HG03558 (cell line): ENCODE measurements around the gene RHEB.
"Not testable (repeated sequence)": the region's sequence is repeated elsewhere in the genome, so short reads cannot be mapped to it uniquely, and the experiment has no call there.

Source experiments
- ATAC-seq: cut with Tn5 transposase; IDR thresholded peaks from one replicate; pipeline ENCODE4 v1.9.1; 2021; ENCODE audit warnings: moderate number of reproducible peaks; ENCODE audit not compliant: unreplicated experiment; ENCODE audit errors: extremely low read depth

The RHEB gene

DNA sequence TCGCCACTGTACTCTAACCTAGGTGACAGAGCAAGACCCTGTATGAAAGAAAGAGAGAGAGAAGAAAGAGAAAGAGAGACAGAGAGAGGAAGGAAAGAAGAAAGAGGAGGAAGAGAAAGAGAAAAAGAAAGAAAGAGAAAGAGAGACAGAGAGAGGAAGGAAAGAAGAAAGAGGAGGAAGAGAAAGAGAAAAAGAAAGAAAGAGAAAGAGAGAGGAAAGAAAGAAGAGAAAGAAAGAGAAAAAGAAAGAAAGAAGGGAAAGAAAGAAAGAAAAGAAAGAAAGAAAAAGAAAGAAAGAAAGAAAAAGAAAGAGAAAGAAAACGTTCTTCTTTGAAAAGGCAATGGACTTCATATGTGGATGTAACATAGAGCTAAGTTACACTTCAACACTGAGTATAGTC, 16.5 kb upstream of the RHEB start:
- ATAC-seq = not testable (repeated sequence)

DNA sequence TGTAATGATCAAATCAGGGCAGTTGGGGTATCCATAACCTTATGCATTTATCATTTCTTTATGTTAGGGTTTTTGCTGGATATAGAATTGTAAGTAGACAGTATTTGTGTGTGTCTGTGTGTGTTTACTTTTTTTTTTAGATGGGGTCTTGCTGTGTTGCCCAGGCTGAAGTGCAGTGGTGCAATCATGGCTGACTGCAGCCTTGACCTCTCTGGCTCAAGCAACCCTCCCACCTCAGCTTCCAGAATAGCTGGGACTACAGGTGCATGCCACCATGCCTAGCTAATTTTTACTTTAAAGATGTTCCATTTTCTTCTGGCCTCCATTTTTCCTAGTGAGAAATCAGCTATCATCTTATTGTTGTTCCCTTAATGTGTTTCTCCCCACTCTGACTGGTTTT, 10.1 kb upstream of the RHEB start:
- ATAC-seq = no peak

DNA sequence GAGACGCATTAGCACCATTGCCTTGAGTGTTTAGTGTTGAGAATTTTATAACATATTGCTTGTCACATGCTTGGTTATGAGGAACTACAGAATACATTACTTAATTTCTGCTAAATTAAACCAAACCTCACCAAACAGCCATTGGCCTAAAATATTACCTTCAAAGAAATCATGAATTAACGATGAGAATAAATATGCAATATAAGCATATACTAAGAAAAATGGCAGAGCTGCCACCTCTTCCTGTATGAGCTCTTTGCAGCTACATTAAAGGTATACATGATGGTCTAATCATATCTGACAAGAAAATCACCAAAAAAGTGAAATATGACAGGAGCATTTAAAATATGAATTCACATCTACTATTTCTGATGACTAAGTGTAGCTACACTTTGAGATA, 5.2 kb upstream of the RHEB start:
- ATAC-seq = no peak

DNA sequence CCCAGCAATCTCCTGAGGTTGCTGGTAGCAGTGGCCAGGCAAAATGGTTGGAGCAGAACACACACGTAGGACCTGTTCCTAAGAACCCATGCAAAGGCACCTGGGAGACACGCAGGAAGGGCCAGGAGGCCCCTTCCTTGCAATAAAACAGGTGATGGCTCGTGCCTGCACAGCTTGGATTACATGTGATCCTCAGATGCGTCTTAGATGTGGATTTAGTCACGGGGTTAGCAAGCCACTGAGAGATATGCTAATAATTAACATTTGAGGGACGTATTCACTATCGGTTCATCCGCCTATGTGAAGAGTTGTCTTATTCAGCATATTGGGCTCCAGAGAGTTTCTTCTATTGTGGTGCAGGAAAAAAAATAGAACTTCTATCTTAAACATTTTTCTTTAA, 4.6 kb upstream of the RHEB start:
- no peak for ATAC-seq

DNA sequence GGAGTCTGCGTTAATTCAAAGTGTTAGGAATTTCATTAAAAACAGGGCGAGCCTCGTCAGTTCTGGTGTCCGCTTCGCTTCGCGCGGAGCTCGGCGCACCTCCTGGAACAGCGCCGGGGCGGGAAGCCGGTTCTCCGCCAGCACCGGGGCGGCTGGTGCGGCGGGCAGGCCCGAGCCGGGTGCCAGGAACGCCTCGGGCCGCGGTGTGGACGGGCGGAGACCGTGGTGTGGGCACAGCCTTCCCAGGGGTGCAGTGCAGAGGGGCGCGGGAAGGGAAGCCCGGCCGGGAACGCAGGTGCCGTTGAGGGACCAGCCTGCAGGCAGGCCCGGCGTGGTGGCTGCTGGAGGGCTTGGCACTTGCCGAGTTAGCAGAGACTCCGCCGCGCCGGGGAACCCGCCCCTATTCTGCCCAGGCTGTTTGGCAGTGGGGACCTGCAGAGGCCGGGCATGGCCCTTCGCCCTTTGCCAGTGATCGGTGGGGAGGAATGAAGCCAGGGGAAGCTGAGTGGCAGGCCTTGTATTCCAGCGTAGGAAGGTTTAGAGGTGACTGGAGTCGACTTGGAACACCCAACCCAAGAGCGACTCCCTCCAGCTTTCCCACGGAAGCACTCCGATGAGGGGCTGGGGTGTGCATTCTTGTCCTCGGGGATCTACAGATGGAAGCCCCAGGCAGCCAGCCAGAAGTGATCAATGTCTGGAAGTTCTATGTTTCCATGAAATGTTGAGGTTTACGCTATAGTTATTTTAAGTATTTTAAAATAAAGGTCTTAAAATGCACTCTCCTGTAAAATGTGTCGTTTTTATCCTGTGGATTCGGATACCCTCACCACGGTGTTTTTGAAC, 945 bp upstream of the RHEB start:
- ATAC-seq = no peak

DNA sequence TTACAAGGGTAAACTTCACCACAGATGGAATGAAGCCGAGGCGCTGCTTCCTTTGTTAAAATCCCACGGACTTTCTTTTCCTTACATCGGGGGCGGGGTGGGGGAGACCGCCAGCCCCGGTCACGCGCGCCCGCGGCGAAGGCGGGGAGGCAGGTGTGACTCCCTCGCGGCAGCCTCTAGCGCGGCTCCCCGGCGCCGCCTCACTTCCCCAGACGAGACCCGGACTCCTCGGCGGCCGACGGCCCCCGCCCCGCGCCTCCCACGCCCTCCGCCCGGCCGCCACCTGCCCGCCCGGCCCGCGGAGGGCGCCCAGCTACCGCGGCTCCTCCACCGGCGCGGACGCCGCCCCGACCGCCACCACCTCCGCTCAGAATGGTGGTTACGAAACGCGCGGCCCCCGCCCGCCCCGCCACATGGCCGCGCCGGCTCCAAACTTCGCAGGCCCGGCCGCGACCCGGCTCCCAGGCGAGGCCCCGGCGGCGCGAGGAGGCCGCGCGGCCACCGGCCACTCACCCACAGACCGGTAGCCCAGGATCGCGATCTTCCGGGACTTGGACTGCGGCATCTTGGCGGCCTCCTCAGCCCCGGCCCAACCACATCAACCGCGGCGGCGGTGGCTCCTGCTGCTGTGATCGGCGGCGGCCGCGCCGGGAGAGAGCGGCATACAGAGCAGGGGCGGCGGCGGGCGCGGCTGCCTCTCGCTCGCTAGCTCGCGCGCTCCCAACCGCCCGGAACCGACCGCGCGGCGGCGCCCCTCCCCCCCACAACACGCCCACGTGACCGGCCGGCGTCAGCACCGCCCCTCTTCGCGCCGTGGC, 539 bp downstream of the RHEB start:
- peak; percentile 28 for ATAC-seq

DNA sequence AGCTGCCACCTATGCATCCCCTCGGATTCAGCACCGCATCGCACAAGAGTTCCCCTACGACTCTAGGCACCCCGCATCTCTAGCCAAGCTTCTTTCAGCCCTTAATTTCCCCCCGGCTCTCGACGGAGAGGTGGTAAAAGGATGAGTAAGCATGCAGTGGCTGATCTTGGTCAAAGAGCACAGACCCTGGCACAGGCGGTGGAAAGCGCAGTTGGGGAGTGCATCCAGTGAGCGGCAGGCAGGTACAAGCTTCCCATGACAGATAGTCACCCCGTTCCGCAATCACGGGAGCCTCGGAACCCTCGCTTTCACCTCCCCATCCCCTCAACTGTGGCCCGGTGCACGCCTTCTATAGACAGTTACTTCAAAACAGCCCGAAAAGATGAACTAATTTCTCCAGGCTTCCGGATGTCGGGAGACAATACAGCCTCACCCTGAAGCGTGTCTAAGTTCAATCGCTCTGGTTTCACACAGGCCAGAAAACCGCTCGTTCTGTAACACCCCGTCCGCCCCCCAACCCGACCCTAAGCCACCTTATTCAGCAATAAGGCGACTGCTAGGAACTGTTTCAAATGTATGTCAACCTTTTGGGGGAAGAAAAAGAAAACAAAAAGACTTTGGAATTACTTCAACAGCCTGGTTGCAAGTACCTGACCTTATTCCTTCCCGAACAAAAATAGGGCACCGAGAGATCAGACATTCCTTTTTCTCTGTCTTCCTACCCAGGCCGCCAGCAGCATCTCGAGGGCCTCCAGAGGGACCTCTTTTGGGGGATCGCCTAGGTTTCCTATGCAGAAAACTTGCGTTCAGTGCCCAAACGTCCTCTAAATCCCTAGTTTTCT, 1.4 kb downstream of the RHEB start:
- no peak for ATAC-seq

DNA sequence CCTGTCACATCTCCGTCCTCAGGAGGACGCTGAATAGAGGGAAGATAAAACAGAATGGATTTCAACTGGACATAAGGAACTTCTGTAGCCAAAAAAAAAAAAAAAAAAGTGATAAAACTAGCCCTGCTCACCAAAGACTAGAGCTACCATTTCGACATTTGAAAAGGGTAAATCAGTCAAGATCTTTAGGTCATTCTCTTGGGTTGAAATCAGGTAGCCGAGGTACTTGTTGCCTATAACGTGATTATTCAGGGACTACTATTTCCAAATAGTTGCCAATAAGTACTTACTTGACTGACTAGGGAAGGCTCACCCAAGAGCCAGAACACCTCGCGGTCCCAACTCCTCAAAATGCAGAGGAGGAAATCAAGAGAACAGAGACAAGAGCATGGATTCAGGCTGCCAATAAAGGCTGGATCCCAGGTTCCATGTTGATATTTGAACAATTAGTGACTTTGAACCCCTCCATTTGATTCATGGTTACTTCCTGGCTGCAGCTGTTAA, 2.0 kb downstream of the RHEB start:
- no peak for ATAC-seq

DNA sequence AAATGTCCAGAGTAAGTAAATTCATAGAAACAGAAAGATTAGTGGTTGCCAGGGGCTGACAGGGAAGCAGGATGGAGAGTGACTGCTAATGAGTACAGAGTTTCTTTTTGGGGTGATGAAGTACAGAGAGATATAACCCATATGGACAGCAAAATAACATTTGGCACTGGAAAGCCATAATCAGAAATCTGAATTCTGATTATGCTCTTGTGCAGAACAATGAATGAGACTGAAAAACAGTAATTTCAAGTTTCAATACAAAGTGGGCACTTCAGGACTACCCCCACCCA, 4.5 kb downstream of the RHEB start:
- ATAC-seq = no peak

DNA sequence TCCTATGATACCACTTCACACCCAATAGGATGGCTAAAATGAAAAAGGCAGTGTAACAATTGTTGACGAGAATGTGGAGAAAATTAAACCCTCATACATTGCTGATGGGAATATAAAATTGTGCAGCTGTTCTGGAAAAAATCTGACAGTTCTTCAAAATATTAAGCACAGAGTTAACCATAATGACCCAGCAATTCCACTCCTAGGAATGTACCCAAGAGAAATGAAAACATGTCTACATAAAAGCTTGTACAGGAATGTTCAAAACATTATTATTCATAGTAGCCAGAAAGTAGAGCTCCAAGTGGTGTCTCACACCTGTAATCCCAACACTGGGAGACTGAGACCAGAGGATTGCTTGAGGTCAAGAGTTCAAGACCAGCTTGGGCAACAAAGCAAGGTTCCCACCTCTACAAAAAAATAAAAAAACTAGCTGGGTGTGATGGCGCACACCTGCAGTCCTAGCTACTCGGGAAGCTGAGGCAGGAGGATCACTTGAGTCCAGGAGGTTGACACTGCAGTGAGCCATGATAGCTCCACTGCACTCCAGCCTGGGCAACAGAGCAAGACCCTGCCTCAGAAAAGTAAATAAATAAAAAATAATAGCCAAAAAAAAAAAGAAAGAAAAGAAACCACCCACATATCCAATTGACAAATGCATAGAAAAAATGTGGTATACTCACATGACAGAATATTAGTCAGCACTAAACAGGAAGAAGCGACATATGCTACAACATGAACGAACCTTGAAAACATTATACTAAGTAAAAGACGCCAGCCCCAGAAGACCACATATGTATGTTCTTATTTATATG, 5.0 kb downstream of the RHEB start:
- ATAC-seq = no peak

DNA sequence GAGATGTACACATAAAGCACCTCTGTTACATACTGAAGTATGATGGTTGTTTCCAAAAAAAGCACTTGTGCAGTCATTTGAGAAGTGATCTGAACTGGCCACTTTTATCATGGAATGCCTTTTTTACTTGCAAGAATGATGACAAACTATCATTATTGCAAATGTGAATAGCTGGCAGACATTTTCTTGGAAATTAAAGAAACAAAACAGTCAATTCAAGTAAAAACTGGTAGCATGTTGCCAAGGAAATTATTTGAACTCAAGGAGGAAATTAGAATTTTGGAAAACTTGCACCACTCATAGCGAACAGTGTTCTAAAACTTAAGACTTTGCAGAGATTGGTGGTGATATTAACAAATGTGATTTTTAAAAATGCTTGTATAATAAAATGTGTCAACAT, 6.6 kb downstream of the RHEB start:
- ATAC-seq = no peak

DNA sequence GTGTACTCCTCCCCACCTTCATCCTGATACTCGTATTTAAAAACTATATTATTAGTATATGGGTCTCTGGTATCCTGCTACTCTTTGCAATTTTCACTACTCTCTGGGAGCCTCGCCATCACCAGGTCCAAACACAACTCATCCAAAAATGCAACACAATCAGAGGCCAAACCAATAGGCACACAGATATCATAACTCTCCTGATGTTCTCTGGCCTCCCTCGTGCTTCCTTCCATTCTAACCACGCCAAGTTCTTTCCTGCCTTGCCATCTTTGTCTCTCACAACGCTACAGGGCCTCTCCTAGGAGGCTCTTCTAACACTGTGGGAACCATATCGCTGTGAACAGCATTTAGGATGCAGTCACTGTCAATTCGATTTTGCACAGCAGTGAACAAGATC, 7.3 kb downstream of the RHEB start:
- no peak for ATAC-seq

DNA sequence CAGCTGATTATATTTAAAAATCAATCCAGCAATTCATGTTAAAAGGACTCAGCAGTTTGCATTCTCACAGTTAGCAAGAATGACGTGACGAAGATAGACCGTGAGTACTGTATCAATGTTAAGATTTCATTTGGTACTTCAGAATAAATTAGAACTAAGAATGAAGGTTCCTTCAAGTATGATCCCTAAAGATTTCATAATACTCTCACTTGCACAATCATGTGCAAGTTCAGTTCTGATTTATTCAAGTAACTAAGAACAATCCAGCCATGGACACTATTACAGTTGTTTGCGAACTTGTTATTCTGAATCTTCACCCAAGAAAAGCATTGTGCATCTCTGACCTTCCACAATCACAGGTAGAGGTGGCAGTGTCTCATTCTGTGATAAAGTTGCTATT, 7.7 kb downstream of the RHEB start:
- no peak for ATAC-seq

DNA sequence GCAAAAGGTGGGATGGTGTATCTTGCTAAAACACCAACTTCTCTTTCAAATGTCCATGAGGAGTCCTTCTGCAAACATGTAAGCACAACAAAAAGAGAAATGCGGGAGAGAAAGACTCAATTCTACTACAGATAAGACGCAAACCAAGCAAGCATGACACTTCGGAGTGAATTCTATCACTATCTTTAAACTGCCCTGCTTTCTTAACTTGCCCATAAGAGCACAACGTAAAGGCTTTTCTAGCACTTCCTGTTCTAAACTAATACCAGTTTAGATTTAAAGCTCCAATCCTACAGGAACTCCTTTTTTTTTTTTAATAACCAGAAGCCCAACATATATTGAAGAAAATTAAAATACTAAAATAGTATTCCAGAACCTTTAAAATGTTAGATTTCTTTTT, 8.4 kb downstream of the RHEB start:
- ATAC-seq = no peak

DNA sequence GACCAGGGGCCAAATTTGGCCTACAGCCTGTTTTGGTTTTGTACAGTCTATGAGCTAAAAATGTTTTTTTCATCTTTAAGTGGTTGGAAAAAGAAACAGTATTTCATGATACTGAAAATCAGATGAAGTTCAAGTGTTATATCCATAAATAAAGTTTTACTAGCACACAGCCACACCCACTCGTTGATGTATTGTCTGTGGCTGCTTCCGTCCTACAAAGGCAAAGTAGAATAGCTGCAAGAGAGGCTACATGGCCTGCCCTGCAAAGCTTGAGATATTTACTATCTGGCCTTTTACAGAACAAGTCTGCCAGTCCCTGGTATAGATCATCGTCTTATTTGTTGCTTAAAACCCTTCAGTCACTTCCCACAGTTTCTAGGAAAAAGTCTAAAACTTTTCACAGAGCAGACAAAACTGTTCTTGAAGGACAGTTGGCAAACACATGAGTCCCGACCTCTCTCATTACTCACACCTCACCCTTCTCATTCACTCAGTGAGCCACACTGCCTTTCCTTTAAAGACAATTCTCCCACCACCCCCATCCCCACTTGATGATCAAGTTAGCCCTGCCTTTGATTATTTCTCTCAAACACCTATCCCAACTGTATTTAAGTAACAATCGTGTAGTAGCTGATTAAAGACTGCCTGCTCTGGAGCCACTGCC, 9.9 kb downstream of the RHEB start:
- ATAC-seq = no peak

DNA sequence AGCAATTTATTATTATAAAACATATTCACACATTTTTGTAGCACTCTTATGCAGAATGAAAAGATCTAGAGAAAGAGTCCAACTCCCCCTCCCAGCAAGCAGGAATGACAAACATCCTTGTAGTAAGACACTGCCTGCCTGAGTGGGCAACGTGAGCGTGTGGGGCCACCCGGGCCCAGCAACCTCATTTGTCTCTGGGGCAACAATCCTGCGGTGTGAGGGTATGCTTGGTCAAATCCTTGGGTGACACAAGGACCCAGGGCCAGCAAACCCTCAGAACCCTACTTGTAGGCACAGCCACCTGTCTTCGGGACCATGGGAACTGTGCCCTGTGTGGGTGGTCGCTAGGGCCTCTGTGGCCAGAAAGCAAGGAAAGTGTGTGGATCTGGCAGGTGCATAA, 10.7 kb downstream of the RHEB start:
- no peak for ATAC-seq

DNA sequence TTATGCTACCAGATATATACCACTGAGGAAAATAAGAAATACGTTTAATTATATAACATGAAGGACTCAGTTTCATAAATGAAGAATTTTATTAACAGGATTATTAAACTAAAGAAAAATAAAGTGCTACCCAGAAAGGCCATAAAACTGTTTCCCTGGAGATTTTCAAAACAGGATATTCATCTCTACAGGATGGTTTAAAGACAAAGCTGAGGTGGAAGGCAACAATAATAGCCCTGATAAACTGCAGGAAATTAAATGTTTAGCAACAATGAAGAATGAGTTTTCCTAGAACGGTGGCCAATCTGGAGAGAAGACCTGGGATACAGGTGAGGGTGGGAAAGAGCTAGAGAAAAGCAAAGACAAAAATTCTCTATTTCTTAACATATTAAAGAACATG, 11.9 kb downstream of the RHEB start:
- ATAC-seq = no peak

DNA sequence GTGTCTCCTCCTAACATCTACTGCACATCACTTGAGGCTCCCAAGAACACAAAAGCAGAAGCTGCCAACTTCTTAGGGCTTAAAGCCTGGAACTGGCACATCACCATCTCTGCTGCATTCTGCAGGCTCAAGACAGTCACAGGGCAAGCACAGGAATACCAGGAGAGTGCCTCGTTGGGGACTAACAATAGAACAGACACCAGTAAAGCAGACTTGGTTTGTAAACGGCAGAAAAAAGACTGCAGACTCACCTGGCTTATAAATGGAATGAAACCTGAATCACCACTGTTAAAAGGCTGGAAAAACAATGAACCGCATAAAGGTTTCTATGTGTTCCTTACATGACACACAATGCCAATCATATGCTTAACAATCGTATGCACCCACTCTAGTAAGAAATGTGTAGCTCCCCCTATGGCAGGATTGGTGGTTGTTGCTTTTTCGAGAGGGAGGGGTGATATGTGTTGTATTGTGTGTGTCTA, 12.8 kb downstream of the RHEB start:
- no peak for ATAC-seq

DNA sequence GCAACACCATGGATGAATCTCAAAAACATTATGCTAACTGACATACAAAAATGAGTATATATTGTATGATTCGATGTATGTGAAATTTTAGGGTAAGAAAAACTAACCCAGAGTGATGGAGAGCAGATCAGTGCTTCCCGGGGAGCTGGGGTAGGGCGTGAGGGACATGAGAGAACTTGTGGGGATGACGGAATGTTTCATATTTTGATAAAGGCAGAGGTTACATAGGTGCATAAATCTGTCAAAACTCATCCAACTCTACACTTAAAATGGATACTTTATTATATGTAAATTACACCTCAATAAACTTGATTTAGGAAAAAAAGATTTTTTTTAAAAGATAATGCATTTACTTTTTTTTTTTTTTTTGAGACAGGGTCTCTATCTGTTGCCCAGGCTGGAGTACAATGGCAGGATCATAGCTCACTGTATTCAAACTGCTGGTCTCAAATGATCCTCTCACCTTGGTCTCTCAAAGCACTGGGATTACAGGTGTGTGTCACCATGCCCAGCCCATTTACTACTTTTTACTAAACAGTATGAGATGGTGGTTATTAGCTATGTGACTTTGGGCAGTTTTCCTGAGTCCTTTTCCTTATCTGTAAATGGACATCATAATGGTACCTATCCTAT, 13.7 kb downstream of the RHEB start:
- ATAC-seq = no peak
